ENCODE results near the gene VAV1.

VAV1 gene

DNA sequence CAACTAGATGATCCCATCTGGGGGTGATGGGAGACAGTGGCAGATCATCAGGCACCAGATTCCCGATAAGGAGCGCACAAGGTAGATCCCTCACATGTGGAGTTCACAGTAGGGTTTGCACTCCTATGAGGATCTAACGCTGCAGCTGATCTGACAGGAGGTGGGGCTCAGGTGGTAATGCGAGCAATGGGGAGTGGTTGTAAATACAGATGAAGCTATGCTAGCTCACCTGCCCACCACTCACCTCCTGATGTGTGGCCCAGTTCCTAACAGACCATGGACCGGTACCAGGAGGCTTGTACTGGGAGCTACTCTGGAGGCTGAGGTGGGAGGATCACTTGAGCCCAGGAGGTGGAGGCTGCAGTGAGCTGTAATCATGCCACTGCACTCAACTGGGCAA, 34.8 kb downstream of the VAV1 start:
- DNase-seq (no peak), ATAC-seq (no peak)
- Mint-ChIP-seq H3K9me3 (peaks cover 6 to 11% of the 10 kb centered on the region in 2 donors), H3K27ac (no peak overlapping the region), H3K4me1 (peaks cover 74% of the 10 kb centered on the region), H3K27me3 (no peaks in the 10 kb centered on the region), H3K4me3 (no peak overlapping the region)

DNA sequence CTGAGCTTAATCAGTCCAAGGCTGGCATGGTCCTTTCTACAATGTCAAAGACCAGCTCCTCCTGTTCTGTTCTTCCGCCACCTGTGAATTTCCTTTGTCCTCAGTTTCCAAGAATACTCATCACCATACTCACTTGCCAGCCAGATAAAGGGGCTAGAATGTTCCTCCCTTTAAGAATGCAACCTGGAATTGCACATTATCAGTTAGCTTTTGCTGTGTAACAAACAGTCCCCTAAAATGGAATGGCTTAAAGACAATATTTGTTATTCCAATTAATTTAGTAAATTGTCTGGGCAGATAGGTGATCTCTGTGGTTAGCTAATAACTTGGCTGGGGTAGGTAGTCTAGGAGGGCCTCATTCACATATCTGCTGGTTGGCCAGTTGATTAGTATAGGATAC, 36.0 kb downstream of the VAV1 start:
- H3K27ac Mint-ChIP-seq: no peak overlapping the region
- DNase-seq (no peak), ATAC-seq (no peak)
- H3K4me3 Mint-ChIP-seq: no peak overlapping the region
- H3K4me1 Mint-ChIP-seq: peaks cover 74% of the 10 kb centered on the region
- H3K9me3 Mint-ChIP-seq: peaks cover 13 to 15% of the 10 kb centered on the region in 2 donors
- no peaks in the 10 kb centered on the region for H3K27me3 Mint-ChIP-seq

DNA sequence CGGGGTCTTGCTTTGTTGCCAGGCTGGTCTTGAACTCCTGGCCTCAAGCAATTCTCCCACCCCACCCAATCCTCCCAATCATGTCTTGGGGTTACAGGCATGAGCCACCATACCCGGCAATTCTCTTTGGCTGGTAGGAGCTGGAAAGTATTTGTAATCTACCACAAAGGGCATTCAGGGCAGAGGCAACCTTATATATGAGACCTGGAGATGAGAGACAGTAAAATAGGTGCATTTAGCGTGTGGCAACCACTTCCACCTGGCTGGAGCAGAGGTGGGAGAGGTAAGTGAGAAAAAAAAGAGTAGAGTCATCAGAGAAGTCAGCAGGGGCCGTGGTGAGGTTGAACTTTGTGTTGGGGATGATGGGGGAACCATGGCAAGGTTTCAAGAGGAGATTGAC, 36.8 kb downstream of the VAV1 start:
- no peak overlapping the region for H3K4me3 Mint-ChIP-seq
- ATAC-seq: peak; percentile 30
- peaks cover 75% of the 10 kb centered on the region for H3K4me1 Mint-ChIP-seq
- DNase-seq: no peak
- no peaks in the 10 kb centered on the region for H3K27me3 Mint-ChIP-seq
- peaks cover 13 to 15% of the 10 kb centered on the region in 2 donors for H3K9me3 Mint-ChIP-seq
- peak overlapping the region in 1 of 2 donors; percentile 1 for H3K27ac Mint-ChIP-seq

DNA sequence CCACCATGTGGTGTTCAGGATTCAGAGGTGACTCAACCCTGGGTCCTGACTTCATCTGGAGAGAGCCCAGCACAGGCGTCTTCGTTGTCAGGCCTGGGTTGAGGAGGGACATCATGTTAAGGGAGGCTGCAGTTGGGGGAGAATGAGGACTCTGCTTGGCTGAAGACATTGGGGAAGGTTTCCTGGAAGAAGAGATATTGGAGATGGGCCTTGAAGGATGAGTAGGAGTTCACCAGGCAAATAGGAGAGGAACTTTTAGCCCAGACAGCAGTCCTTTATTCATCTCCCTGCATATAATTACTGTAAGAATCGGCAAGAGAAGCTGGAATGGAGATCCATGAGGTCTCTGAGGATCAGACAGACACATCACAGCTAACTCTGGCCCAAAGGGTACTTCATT, 38.9 kb downstream of the VAV1 start:
- H3K9me3 Mint-ChIP-seq: peaks cover 13 to 15% of the 10 kb centered on the region in 2 donors
- ATAC-seq: no peak

DNA sequence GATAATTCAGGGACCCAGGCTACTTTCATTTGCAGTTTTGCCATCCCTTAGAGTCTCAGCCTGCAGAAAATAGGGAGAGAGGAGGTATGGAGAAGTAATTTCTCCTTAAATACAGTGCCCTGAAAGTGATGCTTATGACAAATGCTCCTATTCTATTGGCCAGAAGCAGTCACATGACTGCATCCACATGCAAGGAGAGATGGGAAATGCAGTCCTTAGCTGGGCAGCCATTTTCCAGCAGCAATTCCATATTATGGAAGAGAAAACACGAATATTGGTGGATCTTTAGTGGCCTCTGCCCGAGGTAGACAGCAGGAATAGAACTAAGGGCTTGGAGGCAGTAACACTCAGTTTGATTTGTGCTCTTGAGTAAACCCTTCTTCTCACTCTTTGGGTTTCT, 39.4 kb downstream of the VAV1 start:
- Mint-ChIP-seq H3K27ac (no peak overlapping the region), H3K9me3 (peaks cover 13 to 15% of the 10 kb centered on the region in 2 donors), H3K4me1 (peaks cover 80% of the 10 kb centered on the region), H3K4me3 (no peak overlapping the region), H3K27me3 (no peaks in the 10 kb centered on the region)
- no peak for ATAC-seq
- DNase-seq: no peak

More for the DNA sequence above, 38.9 kb downstream of the VAV1 start:
- Mint-ChIP-seq H3K27me3 (no peaks in the 10 kb centered on the region), H3K4me3 (no peak overlapping the region), H3K27ac (no peak overlapping the region), H3K4me1 (peaks cover 82% of the 10 kb centered on the region)
- no peak for DNase-seq

DNA sequence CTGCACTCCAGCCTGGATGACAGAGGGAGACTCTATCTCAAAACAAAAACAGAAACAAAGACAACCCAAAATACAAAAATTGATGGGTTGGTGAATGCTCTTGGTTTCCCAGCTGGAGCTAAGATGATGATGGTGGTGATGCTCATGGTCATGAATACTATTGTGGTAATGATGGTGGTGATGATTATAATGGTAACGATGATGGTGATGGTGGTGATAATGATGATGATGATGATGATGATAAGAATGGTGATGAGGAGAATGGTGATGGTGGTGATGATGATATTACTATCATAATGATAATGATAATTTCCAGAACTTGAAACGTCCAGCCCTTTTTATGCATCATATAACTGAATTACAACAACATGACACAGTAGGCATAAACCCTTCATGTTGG, 40.1 kb downstream of the VAV1 start:
- DNase-seq (no peak), ATAC-seq (no peak)
- H3K27ac Mint-ChIP-seq: no peak overlapping the region
- peaks cover 13 to 15% of the 10 kb centered on the region in 2 donors for H3K9me3 Mint-ChIP-seq
- no peak overlapping the region for H3K4me3 Mint-ChIP-seq
- peaks cover 81% of the 10 kb centered on the region for H3K4me1 Mint-ChIP-seq
- no peaks in the 10 kb centered on the region for H3K27me3 Mint-ChIP-seq

DNA sequence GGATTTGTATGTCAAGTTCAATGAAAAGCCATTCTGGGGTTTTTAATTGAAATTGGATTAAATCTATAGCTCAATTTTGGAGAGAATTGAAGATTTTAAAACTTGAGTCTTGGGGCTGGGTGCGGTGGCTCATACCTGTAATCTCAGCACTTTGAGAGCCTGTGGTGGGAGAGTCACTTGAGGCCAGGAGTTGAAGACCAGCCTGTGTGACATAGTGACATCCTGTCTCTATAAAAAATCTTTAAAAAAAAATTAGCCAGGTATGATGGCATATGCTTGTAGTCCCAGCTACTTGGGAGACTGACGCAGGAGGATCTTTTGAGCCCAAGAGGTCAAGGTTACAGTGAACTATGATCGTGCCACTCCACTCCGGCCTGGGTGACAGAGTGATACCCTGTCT, 41.2 kb downstream of the VAV1 start:
- Mint-ChIP-seq H3K4me1 (peaks cover 85% of the 10 kb centered on the region), H3K27ac (no peak overlapping the region), H3K9me3 (peaks cover 9 to 10% of the 10 kb centered on the region in 2 donors), H3K4me3 (peak overlapping the region in 1 of 2 donors; percentile 5), H3K27me3 (no peaks in the 10 kb centered on the region)
- ATAC-seq (peak; percentile 77), DNase-seq (no peak)

DNA sequence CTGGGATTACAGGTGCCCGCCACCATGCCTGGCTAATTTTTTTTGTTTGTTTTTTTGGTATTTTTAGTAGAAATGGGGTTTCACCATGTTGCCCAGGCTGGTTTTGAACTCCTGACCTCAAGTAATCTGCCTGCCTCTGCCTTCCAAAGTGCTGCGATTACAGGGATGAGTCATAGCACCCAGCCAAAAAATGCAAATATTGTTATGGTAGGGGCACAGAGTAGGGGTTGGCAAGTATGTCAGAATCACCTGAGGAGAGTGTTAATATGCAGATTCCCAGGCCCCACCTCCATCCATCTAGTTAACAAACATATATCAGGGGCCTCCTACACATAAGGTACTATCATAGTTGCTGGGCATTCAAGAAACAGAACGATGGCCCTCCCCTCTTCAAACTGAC, 44.7 kb downstream of the VAV1 start:
- Mint-ChIP-seq H3K9me3 (peaks cover 5 to 14% of the 10 kb centered on the region in 2 donors), H3K4me3 (no peak overlapping the region), H3K4me1 (peaks cover 56% of the 10 kb centered on the region), H3K27ac (peak overlapping the region; percentile 27 to 61), H3K27me3 (no peaks in the 10 kb centered on the region)
- no peak for DNase-seq
- peak; percentile 34 for ATAC-seq

DNA sequence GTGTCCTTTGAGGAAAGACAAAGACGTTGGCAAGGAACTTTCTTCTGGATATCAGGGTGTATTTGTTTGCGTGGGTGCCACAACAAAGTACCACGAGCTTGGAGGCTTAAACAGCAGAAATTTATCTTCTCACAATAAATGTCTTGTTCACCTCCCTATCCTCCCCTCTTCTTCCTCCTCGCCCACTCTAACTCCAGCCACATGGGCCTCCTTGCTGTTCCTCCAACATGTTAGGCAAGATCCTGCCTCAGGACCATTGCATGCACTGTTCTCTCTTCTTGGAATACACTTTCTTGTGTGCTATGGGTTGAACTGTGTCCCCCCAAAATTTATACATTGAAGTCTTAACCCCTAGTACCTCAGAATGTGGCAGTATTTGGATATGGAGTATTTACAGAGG, 45.7 kb downstream of the VAV1 start:
- peaks cover 0 to 7% of the 10 kb centered on the region in 2 donors for H3K9me3 Mint-ChIP-seq
- H3K4me3 Mint-ChIP-seq: no peak overlapping the region
- no peak overlapping the region for H3K27ac Mint-ChIP-seq
- no peak for DNase-seq
- H3K27me3 Mint-ChIP-seq: no peaks in the 10 kb centered on the region
- no peak for ATAC-seq
- H3K4me1 Mint-ChIP-seq: peaks cover 46% of the 10 kb centered on the region

DNA sequence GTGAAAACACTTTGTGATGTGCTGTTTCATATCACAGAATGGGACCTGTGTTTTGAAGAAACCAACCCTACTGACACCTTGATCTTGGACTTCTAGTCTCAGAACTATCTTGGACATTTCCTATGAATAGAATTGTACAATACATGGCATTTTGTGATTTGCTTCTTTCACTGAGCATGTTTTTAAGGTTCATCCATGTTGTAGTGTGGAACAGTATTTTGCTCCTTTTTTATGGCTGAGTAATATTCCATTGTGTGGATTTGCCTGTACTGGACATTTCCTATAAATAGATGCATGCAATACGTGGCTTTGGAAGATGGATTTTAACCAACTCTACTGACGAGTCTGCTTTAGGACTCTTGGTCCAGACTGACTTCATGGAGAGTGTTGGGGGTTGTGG, 46.8 kb downstream of the VAV1 start:
- H3K27me3 Mint-ChIP-seq: no peaks in the 10 kb centered on the region
- H3K4me1 Mint-ChIP-seq: peaks cover 35% of the 10 kb centered on the region
- no peak overlapping the region for H3K4me3 Mint-ChIP-seq
- no peak for DNase-seq
- ATAC-seq: no peak
- no peak overlapping the region for H3K27ac Mint-ChIP-seq
- peaks cover 0 to 7% of the 10 kb centered on the region in 2 donors for H3K9me3 Mint-ChIP-seq

DNA sequence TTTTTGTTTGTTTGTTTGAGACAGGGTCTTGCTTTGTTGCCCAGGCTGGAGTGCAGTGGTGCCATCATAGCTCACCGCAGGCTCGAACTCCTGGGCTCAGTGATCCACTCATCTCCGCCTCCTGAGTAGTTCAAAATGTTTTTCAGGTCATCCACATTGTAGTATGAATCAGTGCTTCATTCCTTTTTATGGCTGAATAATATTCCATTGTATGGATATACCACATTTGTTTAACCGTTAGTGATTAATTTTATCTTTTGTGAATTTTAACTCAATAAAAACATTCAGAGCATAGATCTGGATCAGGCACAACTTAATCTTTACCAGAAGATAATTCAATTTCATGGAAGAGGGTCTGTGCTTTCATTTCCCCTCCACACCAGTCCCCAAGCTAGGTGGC, 47.7 kb downstream of the VAV1 start:
- no peak for DNase-seq
- H3K4me3 Mint-ChIP-seq: no peak overlapping the region
- no peaks in the 10 kb centered on the region for H3K27me3 Mint-ChIP-seq
- H3K4me1 Mint-ChIP-seq: peaks cover 29% of the 10 kb centered on the region
- H3K27ac Mint-ChIP-seq: no peak overlapping the region
- no peak for ATAC-seq
- peaks cover 0 to 7% of the 10 kb centered on the region in 2 donors for H3K9me3 Mint-ChIP-seq

DNA sequence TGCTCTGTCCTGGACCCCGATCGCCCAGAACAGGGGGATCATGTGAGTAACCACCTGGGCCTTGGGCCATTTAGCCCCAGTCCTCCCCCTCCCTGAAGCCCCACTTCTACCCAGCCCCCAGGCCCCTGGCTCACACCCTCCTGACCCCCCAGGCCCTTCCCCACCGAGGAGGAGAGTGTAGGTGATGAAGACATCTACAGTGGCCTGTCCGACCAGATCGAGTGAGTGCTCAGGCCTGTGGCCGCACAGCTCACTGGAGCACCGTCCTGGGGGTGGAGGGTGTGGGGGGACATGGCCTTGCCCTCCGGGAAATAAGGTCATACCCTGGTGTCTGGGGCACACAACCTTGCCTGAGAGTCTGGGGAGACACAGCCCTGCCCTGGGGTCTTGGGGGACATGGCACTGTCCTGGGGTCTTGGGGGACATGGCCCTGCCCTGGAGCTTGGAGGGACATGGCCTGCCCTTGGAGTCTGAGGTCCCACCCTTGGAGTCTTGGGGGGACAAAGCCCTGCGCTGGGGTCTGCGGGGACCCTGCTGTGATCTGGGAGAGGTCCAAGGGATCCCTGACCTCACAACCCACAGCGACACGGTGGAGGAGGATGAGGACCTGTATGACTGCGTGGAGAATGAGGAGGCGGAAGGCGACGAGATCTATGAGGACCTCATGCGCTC, 49.3 kb downstream of the VAV1 start:
- no peak for DNase-seq
- Mint-ChIP-seq H3K4me1 (peaks cover 15% of the 10 kb centered on the region), H3K27ac (peak overlapping the region in 1 of 2 donors; percentile 15), H3K27me3 (no peaks in the 10 kb centered on the region), H3K4me3 (no peak overlapping the region), H3K9me3 (peaks cover 0 to 7% of the 10 kb centered on the region in 2 donors)
- ATAC-seq: no peak

DNA sequence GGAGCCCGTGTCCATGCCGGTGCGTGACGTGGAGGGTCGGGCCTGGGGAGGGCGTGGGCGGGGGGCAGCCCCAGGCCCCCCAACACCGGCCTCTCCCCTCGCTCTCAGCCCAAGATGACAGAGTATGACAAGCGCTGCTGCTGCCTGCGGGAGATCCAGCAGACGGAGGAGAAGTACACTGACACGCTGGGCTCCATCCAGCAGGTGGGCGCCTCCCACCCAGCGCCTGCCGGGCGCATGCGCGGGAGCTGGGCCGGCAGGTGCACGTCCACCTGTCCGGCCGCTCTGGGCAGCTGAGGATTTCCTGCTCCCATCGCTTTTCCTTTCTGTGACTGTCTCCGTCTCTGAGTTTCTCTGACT, 49.8 kb downstream of the VAV1 start:
- Mint-ChIP-seq H3K4me1 (peaks cover 12% of the 10 kb centered on the region), H3K9me3 (peaks cover 0 to 7% of the 10 kb centered on the region in 2 donors), H3K27me3 (no peaks in the 10 kb centered on the region), H3K4me3 (no peak overlapping the region), H3K27ac (no peak overlapping the region)
- ATAC-seq: no peak
- DNase-seq: no peak

DNA sequence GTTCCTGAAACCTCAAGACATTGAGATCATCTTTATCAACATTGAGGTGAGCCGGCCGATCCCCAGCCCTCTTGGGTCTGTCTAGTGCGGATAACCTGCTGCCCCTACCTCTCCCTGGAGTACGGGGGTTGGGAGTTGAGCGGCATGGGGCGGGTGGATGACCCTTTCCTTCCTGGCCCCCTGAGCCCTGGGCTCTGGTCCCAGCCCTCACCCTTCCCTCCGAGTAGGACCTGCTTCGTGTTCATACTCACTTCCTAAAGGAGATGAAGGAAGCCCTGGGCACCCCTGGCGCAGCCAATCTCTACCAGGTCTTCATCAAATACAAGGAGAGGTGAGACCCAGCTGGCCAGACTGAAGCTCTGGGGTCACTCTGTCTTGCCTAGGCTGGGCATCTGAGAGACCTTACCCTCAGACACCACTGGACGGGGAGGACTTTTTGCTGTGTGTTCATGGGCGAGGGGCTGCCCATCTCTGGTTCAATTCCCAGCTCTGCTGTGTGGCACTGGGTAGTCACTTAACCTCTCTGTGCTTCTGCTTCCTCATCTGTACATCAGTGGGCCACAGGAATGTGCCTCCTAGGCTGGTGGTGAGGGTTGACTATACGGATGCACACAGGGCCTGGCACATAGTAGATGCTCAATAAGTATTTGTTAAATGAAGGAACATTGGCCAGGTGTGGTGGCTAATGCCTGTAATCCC, 52.7 kb downstream of the VAV1 start:
- Mint-ChIP-seq H3K4me1 (peaks cover 14% of the 10 kb centered on the region), H3K27ac (no peak overlapping the region), H3K9me3 (no peaks in the 10 kb centered on the region), H3K4me3 (no peak overlapping the region), H3K27me3 (no peaks in the 10 kb centered on the region)
- ATAC-seq (no peak), DNase-seq (no peak)

DNA sequence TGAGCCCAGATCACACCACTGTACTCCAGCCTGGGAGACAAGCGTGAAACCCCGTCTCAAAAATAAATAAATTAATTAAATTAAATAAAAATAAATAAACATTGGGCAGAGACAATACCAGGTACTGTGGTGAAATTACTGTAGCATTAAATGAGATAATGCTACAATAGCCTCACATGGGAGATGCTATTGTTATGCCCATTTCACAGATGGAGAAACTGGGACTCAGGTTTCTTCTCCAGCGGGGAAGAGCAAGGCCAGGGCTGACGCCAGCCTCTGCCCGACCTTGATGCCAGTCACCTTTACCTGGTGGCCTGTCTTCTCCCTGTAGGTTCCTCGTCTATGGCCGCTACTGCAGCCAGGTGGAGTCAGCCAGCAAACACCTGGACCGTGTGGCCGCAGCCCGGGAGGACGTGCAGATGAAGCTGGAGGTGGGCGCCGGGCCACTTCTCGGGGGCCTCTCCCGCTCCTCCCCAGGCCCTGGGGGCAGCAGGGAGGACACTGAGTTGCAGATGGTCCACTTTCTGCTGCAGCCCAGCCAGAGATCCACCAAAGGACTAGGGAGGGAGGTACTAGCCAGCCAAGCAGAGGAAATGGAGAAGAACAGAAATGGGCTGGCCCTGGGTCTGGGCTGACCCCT, 53.9 kb downstream of the VAV1 start:
- no peak overlapping the region for H3K4me3 Mint-ChIP-seq
- ATAC-seq (no peak), DNase-seq (no peak)
- peaks cover 14% of the 10 kb centered on the region for H3K4me1 Mint-ChIP-seq
- H3K27ac Mint-ChIP-seq: no peak overlapping the region
- no peaks in the 10 kb centered on the region for H3K27me3 Mint-ChIP-seq
- H3K9me3 Mint-ChIP-seq: no peaks in the 10 kb centered on the region

DNA sequence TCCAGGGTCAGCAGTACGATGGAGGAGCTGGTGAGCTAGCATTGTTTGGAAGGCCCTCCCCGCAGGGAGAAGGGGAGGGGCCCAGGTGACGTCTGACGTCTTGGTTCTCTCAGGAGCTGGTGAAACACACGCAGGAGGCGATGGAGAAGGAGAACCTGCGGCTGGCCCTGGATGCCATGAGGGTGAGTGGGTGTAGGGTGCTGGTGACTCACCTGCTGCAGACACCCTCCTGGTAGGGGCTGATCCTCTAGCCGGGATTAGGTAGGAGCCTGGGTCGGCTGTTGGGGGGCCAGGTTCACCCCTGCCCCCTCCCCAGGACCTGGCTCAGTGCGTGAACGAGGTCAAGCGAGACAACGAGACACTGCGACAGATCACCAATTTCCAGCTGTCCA, 55.8 kb downstream of the VAV1 start:
- DNase-seq (no peak), ATAC-seq (no peak)
- H3K9me3 Mint-ChIP-seq: no peaks in the 10 kb centered on the region
- no peaks in the 10 kb centered on the region for H3K27me3 Mint-ChIP-seq
- H3K27ac Mint-ChIP-seq: peak overlapping the region in 1 of 2 donors; percentile 79
- peak overlapping the region in 1 of 2 donors; percentile 21 for H3K4me3 Mint-ChIP-seq
- peaks cover 14% of the 10 kb centered on the region for H3K4me1 Mint-ChIP-seq
